Peyer's patch (tissue), 4 donors: Measurements from ENCODE around the gene CTU2.

Source experiments
- CTCF ChIP-seq, 6 experiments: fragments of 450-650 bp in 4 of 6; fragments of 200-600 bp in 2 of 6; sonication (generic) in 1 of 6; IDR thresholded peaks; one replicate each; pipeline ENCODE4 v1.5.1; 2017 to 2019; ENCODE audit warnings: antibody characterized with exemption in 6 of 6, mild to moderate bottlenecking in 3 of 6, moderate library complexity in 1 of 6
- POLR2A ChIP-seq, 2 donors: fragments of 450-650 bp; IDR thresholded peaks; one replicate each; pipeline ENCODE4 v1.5.1; 2017; ENCODE audit warnings: antibody characterized with exemption in 2 of 2, mild to moderate bottlenecking in 2 of 2, moderate library complexity in 2 of 2

- TF ChIP-seq CTCF (IDR thresholded peaks at IDR 0.05) (no peak), POLR2A (IDR thresholded peaks at IDR 0.05) (no peak)
These were observed 49.6 kb downstream of the CTU2 start for GRCh38 chr16:88755745-88756443.
